ENCODE data around the gene NFE2L2.
"Not testable (repeated sequence)": the region's sequence is repeated elsewhere in the genome, so short reads cannot be mapped to it uniquely, and the experiment has no call there.

The NFE2L2 gene
- 96.0 to 137 (median 117) reads per million in 3 donors for total RNA-seq

- Histone ChIP-seq H3K36me3 (ENCODE audit: control insufficient read depth, insufficient read depth, low read length) (no peaks in the 10 kb centered on the region), H3K4me3 (ENCODE audit: insufficient read depth, low read depth, low read length, poor library complexity, severe bottlenecking) (peak within 1 kb of the TSS; percentile 95), H3K4me1 (ENCODE audit: control insufficient read depth, insufficient read depth, low read length, poor library complexity, severe bottlenecking) (peaks cover 15% of the 10 kb centered on the region), H3K9me3 (ENCODE audit: control insufficient read depth, low read length) (no peaks in the 10 kb centered on the region), H3K27ac (ENCODE audit: insufficient read depth, low read length, poor library complexity, severe bottlenecking) (peak within 1 kb of the TSS; percentile 99), H3K27me3 (replicated peaks; ENCODE audit: control insufficient read depth, insufficient read depth, low read length, poor library complexity, severe bottlenecking) (no peaks in the 10 kb centered on the region)
- peak; percentile 89 to 90 (median 90) for DNase-seq
These were observed at the start of gene NFE2L2 for GRCh38 chr2:177264693-177265587. NFE2L2 (minus strand) TSS chr2:177264727; CDS start chr2:177264576, 151 bp downstream.

GRCh38 chr2:177314194-177314593, 49.7 kb upstream of the NFE2L2 start:
- Histone ChIP-seq H3K9me3 (ENCODE audit: control insufficient read depth, low read length) (no peaks in the 10 kb centered on the region), H3K27ac (ENCODE audit: insufficient read depth, low read length, poor library complexity, severe bottlenecking) (no peak overlapping the region), H3K4me1 (ENCODE audit: control insufficient read depth, insufficient read depth, low read length, poor library complexity, severe bottlenecking) (no peaks in the 10 kb centered on the region), H3K36me3 (ENCODE audit: control insufficient read depth, insufficient read depth, low read length) (no peaks in the 10 kb centered on the region), H3K4me3 (ENCODE audit: insufficient read depth, low read depth, low read length, poor library complexity, severe bottlenecking) (no peak overlapping the region), H3K27me3 (replicated peaks; ENCODE audit: control insufficient read depth, insufficient read depth, low read length, poor library complexity, severe bottlenecking) (no peaks in the 10 kb centered on the region)
- no peak for DNase-seq

DNA sequence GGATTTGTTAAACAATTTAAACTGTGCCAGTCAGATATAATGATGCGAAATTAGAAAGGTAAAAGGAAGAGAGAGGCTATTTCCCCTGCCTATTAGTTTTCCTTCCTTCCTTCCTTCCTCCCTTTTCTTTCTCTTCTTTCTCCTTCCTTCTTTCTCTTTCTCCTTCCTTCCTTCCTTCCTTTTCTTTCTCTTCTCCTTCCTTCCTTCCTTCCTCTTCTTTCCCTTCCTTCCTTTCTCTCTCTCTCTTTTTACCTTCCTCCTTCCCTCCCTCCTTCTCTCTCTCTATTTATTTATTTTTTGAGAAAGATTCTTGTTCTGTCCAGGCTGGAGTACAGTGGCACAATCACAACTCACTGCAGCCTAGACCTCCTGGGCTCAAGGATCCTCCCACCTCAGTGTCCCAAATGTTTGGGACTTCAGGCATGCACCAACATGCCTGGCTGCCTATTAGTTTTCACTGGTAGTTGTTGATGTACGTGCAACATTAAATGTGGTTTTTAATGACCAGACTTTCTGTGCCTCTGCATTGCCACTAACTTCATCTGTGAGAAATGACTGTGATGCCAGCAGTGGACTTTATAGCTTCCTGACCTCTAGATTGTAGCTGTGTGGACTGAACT, 48.7 kb upstream of the NFE2L2 start:
- H3K27me3 ChIP-seq (replicated peaks; ENCODE audit: control insufficient read depth, insufficient read depth, low read length, poor library complexity, severe bottlenecking): no peaks in the 10 kb centered on the region
- no peak overlapping the region for H3K27ac ChIP-seq (ENCODE audit: insufficient read depth, low read length, poor library complexity, severe bottlenecking)
- H3K9me3 ChIP-seq (ENCODE audit: control insufficient read depth, low read length): no peaks in the 10 kb centered on the region
- no peak for DNase-seq
- no peak overlapping the region for H3K4me3 ChIP-seq (ENCODE audit: insufficient read depth, low read depth, low read length, poor library complexity, severe bottlenecking)
- H3K4me1 ChIP-seq (ENCODE audit: control insufficient read depth, insufficient read depth, low read length, poor library complexity, severe bottlenecking): no peaks in the 10 kb centered on the region
- H3K36me3 ChIP-seq (ENCODE audit: control insufficient read depth, insufficient read depth, low read length): no peaks in the 10 kb centered on the region

DNA sequence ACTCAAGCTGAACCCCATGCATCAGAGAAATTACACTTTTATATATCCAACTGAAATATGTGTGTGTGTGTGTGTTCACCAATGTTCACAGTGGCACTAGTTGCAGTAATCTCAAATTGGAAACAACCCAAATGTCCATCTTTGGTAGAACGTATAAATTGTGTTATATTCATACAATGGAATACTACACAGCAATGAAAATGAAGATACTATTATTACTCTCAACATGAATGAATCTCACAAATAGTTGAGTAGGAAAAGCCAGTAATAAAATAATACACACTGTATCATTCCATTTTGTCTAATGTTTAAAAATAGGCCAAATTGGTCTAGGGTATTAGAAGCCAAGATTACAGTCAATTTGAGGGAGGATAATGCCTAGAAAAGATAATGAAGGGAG, 48.0 kb upstream of the NFE2L2 start:
- no peaks in the 10 kb centered on the region for H3K36me3 ChIP-seq (ENCODE audit: control insufficient read depth, insufficient read depth, low read length)
- no peaks in the 10 kb centered on the region for H3K27me3 ChIP-seq (replicated peaks; ENCODE audit: control insufficient read depth, insufficient read depth, low read length, poor library complexity, severe bottlenecking)
- H3K4me1 ChIP-seq (ENCODE audit: control insufficient read depth, insufficient read depth, low read length, poor library complexity, severe bottlenecking): no peaks in the 10 kb centered on the region
- H3K4me3 ChIP-seq (ENCODE audit: insufficient read depth, low read depth, low read length, poor library complexity, severe bottlenecking): no peak overlapping the region
- no peaks in the 10 kb centered on the region for H3K9me3 ChIP-seq (ENCODE audit: control insufficient read depth, low read length)
- H3K27ac ChIP-seq (ENCODE audit: insufficient read depth, low read length, poor library complexity, severe bottlenecking): no peak overlapping the region
- no peak for DNase-seq

DNA sequence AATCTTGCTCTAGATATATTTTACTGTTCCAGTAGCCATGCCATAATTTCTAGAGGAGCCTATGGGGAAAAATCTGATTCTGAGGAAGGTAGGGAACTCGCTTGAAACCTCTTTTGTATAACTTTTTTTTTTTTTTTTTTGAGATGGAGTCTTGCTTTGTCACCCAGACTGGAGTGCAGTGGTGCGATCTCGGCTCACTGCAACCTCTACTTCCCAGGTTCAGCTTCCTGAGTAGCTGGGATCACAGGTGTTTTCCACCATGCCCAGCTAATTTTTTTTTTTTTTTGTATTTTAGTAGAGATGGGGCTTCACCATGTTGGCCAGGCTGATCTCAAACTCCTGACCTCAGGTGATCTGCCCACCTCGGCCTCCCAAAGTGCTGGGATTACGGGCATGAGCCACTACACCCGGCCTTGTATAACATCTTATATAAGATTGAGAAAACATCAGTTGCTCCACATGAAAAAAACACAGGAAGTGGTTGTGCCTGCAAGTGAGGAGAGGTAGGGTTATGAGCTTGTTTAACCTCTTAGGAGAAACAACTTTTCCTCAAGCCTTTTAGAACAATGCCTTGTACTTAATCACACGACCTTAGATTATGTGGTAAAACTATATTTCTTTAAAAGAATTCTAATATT, 45.3 kb upstream of the NFE2L2 start:
- H3K36me3 ChIP-seq (ENCODE audit: control insufficient read depth, insufficient read depth, low read length); H3K27me3 ChIP-seq (replicated peaks; ENCODE audit: control insufficient read depth, insufficient read depth, low read length, poor library complexity, severe bottlenecking); H3K27ac ChIP-seq (ENCODE audit: insufficient read depth, low read length, poor library complexity, severe bottlenecking); DNase-seq; H3K4me3 ChIP-seq (ENCODE audit: insufficient read depth, low read depth, low read length, poor library complexity, severe bottlenecking); H3K9me3 ChIP-seq (ENCODE audit: control insufficient read depth, low read length); H3K4me1 ChIP-seq (ENCODE audit: control insufficient read depth, insufficient read depth, low read length, poor library complexity, severe bottlenecking): not testable (repeated sequence)

GRCh38 chr2:177306550-177306949, 42.0 kb upstream of the NFE2L2 start:
- H3K4me3 ChIP-seq (ENCODE audit: insufficient read depth, low read depth, low read length, poor library complexity, severe bottlenecking): no peak overlapping the region
- DNase-seq: no peak
- H3K27me3 ChIP-seq (replicated peaks; ENCODE audit: control insufficient read depth, insufficient read depth, low read length, poor library complexity, severe bottlenecking): no peaks in the 10 kb centered on the region
- H3K27ac ChIP-seq (ENCODE audit: insufficient read depth, low read length, poor library complexity, severe bottlenecking): no peak overlapping the region
- H3K4me1 ChIP-seq (ENCODE audit: control insufficient read depth, insufficient read depth, low read length, poor library complexity, severe bottlenecking): no peaks in the 10 kb centered on the region
- H3K36me3 ChIP-seq (ENCODE audit: control insufficient read depth, insufficient read depth, low read length): no peaks in the 10 kb centered on the region
- H3K9me3 ChIP-seq (ENCODE audit: control insufficient read depth, low read length): no peaks in the 10 kb centered on the region

- no peak overlapping the region for H3K4me3 ChIP-seq (ENCODE audit: insufficient read depth, low read depth, low read length, poor library complexity, severe bottlenecking)
- no peak for DNase-seq
- H3K9me3 ChIP-seq (ENCODE audit: control insufficient read depth, low read length): no peaks in the 10 kb centered on the region
- no peaks in the 10 kb centered on the region for H3K4me1 ChIP-seq (ENCODE audit: control insufficient read depth, insufficient read depth, low read length, poor library complexity, severe bottlenecking)
- H3K36me3 ChIP-seq (ENCODE audit: control insufficient read depth, insufficient read depth, low read length): no peaks in the 10 kb centered on the region
- H3K27me3 ChIP-seq (replicated peaks; ENCODE audit: control insufficient read depth, insufficient read depth, low read length, poor library complexity, severe bottlenecking): no peaks in the 10 kb centered on the region
- no peak overlapping the region for H3K27ac ChIP-seq (ENCODE audit: insufficient read depth, low read length, poor library complexity, severe bottlenecking)
These were observed 39.4 kb upstream of the NFE2L2 start for GRCh38 chr2:177303939-177304338.

GRCh38 chr2:177302552-177302951, 38.0 kb upstream of the NFE2L2 start:
- Histone ChIP-seq H3K4me1 (ENCODE audit: control insufficient read depth, insufficient read depth, low read length, poor library complexity, severe bottlenecking) (no peaks in the 10 kb centered on the region), H3K27me3 (replicated peaks; ENCODE audit: control insufficient read depth, insufficient read depth, low read length, poor library complexity, severe bottlenecking) (no peaks in the 10 kb centered on the region), H3K9me3 (ENCODE audit: control insufficient read depth, low read length) (no peaks in the 10 kb centered on the region), H3K4me3 (ENCODE audit: insufficient read depth, low read depth, low read length, poor library complexity, severe bottlenecking) (no peak overlapping the region), H3K36me3 (ENCODE audit: control insufficient read depth, insufficient read depth, low read length) (no peaks in the 10 kb centered on the region), H3K27ac (ENCODE audit: insufficient read depth, low read length, poor library complexity, severe bottlenecking) (no peak overlapping the region)
- DNase-seq: no peak

- Histone ChIP-seq H3K27ac (ENCODE audit: insufficient read depth, low read length, poor library complexity, severe bottlenecking) (no peak overlapping the region), H3K9me3 (ENCODE audit: control insufficient read depth, low read length) (no peaks in the 10 kb centered on the region), H3K36me3 (ENCODE audit: control insufficient read depth, insufficient read depth, low read length) (no peaks in the 10 kb centered on the region), H3K27me3 (replicated peaks; ENCODE audit: control insufficient read depth, insufficient read depth, low read length, poor library complexity, severe bottlenecking) (no peaks in the 10 kb centered on the region), H3K4me3 (ENCODE audit: insufficient read depth, low read depth, low read length, poor library complexity, severe bottlenecking) (no peak overlapping the region), H3K4me1 (ENCODE audit: control insufficient read depth, insufficient read depth, low read length, poor library complexity, severe bottlenecking) (no peaks in the 10 kb centered on the region)
- no peak for DNase-seq
These were observed 33.7 kb upstream of the NFE2L2 start for GRCh38 chr2:177298191-177298590.

- Histone ChIP-seq H3K4me1 (ENCODE audit: control insufficient read depth, insufficient read depth, low read length, poor library complexity, severe bottlenecking) (no peaks in the 10 kb centered on the region), H3K9me3 (ENCODE audit: control insufficient read depth, low read length) (no peaks in the 10 kb centered on the region), H3K27me3 (replicated peaks; ENCODE audit: control insufficient read depth, insufficient read depth, low read length, poor library complexity, severe bottlenecking) (no peaks in the 10 kb centered on the region), H3K27ac (ENCODE audit: insufficient read depth, low read length, poor library complexity, severe bottlenecking) (no peak overlapping the region), H3K4me3 (ENCODE audit: insufficient read depth, low read depth, low read length, poor library complexity, severe bottlenecking) (no peak overlapping the region), H3K36me3 (ENCODE audit: control insufficient read depth, insufficient read depth, low read length) (no peaks in the 10 kb centered on the region)
- no peak for DNase-seq
These were observed 31.5 kb upstream of the NFE2L2 start for GRCh38 chr2:177296040-177296439.
